SU-DHL-6 (cell line): ENCODE measurements around the gene MED27.

Experiments
- H2AFZ ChIP-seq: fragments of 200-600 bp; sonication (generic); 2 replicates; pipeline ENCODE4 v1.6.1; 2014; ENCODE audit warnings: low read depth, mild to moderate bottlenecking, moderate library complexity, mixed read lengths, antibody characterized with exemption, low read length; ENCODE audit not compliant: severe bottlenecking
- H3F3A ChIP-seq: fragments of 200-600 bp; shearing (Covaris generic); 2 replicates; pipeline ENCODE4 v1.6.0; 2016; ENCODE audit warnings: antibody characterized with exemption, mild to moderate bottlenecking; ENCODE audit not compliant: insufficient read depth
- H3K27ac ChIP-seq: fragments of 200-600 bp; sonication (generic); 2 replicates; pipeline ENCODE4 v1.5.1; 2016; ENCODE audit warnings: low read depth, mild to moderate bottlenecking, low read length, moderate library complexity, mixed read lengths
- H3K27me3 ChIP-seq: fragments of 200-600 bp; sonication (generic), shearing (Covaris generic); 2 replicates; pipeline ENCODE4 v1.6.0; 2014; ENCODE audit warnings: mild to moderate bottlenecking, low read length
- H3K36me3 ChIP-seq: fragments of 200-600 bp; sonication (generic); 2 replicates; pipeline ENCODE4 v1.6.1; 2014; ENCODE audit warnings: mild to moderate bottlenecking, low read length, mixed read lengths
- H3K4me2 ChIP-seq: fragments of 300-600, 200-600 bp; shearing (Covaris generic), sonication (generic); 2 replicates; pipeline ENCODE4 v1.6.0; 2014; ENCODE audit warnings: low read length, low read depth, mild to moderate bottlenecking; ENCODE audit not compliant: poor library complexity, severe bottlenecking
- H3K4me3 ChIP-seq: fragments of 200-600 bp; sonication (generic); 2 replicates; pipeline ENCODE4 v1.5.1; 2014; ENCODE audit warnings: antibody characterized with exemption, low read length, mild to moderate bottlenecking, mixed read lengths; ENCODE audit not compliant: insufficient read depth, poor library complexity, severe bottlenecking
- H3K79me2 ChIP-seq: fragments of 200-600 bp; sonication (generic); 2 replicates; pipeline ENCODE4 v1.6.1; 2014; ENCODE audit warnings: mild to moderate bottlenecking, low read length, moderate library complexity; ENCODE audit not compliant: insufficient read depth
- H3K9ac ChIP-seq: fragments of 200-600 bp; sonication (generic); 2 replicates; pipeline ENCODE4 v1.7.0; 2014; ENCODE audit warnings: mild to moderate bottlenecking, low read length
- H3K9me2 ChIP-seq: fragments of 200-600 bp; sonication (generic); replicated peaks from 2 replicates; pipeline ENCODE4 v1.6.1; 2014; ENCODE audit warnings: low read length; ENCODE audit not compliant: insufficient read depth
- H3K9me3 ChIP-seq: fragments of 200-600 bp; sonication (generic); 2 replicates; pipeline ENCODE4 v1.6.1; 2014; ENCODE audit warnings: low read length, mixed read lengths; ENCODE audit not compliant: insufficient read depth
- H4K20me1 ChIP-seq: fragments of 200-600 bp; sonication (generic); 2 replicates; pipeline ENCODE4 v1.6.1; 2014; ENCODE audit warnings: low read depth, mild to moderate bottlenecking, antibody characterized with exemption, low read length, moderate library complexity, mixed read lengths
- EZH2phosphoT487 ChIP-seq: fragments of 200-600 bp; sonication (generic), shearing (Covaris generic); conservative IDR thresholded peaks from 2 replicates; pipeline ENCODE4 v1.6.1; 2018; ENCODE audit warnings: mild to moderate bottlenecking, antibody characterized with exemption, low read length, moderate library complexity, mixed read lengths
- TF ChIP-seq, protein P1 (sequence below): fragments of 200-600 bp; sonication (generic); IDR thresholded peaks from one replicate; pipeline ENCODE4 v1.5.1; 2017; ENCODE audit warnings: antibody characterized with exemption, mild to moderate bottlenecking, low read length, moderate library complexity; ENCODE audit not compliant: insufficient read depth, poor library complexity, severe bottlenecking

The MED27 gene

DNA sequence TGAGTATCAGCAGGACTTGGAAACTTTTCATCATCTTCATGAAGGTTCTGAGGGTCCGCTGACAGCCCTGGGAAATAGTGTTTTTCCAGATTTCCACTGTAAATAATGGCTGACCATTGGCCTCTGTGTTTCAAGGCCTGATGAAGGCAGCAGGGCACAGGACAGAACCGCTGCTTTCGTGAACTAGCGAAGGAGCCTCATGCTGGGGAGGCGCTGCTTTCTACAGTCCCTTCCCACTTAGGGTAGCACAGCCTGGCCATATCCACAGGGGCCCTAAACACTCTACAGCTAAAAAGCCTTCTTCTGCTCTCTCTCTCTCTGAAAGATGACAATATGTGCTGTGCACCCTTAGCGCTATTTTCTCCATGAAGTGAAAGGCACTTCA is 118.2 kb downstream of the MED27 start:
- Histone ChIP-seq H3K9me2 (no peaks in the 10 kb centered on the region), H3K4me2 (no peak overlapping the region), H3K4me3 (no peak overlapping the region), H3K27ac (no peak overlapping the region), H3K9ac (no peak overlapping the region), H3K79me2 (no peaks in the 10 kb centered on the region), H3K36me3 (no peaks in the 10 kb centered on the region), H3K27me3 (no peaks in the 10 kb centered on the region), H3K9me3 (no peaks in the 10 kb centered on the region), H3F3A (no peaks in the 10 kb centered on the region), H2AFZ (no peak overlapping the region), H4K20me1 (no peaks in the 10 kb centered on the region)
- TF ChIP-seq, protein P1, sequence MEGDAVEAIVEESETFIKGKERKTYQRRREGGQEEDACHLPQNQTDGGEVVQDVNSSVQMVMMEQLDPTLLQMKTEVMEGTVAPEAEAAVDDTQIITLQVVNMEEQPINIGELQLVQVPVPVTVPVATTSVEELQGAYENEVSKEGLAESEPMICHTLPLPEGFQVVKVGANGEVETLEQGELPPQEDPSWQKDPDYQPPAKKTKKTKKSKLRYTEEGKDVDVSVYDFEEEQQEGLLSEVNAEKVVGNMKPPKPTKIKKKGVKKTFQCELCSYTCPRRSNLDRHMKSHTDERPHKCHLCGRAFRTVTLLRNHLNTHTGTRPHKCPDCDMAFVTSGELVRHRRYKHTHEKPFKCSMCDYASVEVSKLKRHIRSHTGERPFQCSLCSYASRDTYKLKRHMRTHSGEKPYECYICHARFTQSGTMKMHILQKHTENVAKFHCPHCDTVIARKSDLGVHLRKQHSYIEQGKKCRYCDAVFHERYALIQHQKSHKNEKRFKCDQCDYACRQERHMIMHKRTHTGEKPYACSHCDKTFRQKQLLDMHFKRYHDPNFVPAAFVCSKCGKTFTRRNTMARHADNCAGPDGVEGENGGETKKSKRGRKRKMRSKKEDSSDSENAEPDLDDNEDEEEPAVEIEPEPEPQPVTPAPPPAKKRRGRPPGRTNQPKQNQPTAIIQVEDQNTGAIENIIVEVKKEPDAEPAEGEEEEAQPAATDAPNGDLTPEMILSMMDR = no peak
- no peak for TF ChIP-seq EZH2phosphoT487

DNA sequence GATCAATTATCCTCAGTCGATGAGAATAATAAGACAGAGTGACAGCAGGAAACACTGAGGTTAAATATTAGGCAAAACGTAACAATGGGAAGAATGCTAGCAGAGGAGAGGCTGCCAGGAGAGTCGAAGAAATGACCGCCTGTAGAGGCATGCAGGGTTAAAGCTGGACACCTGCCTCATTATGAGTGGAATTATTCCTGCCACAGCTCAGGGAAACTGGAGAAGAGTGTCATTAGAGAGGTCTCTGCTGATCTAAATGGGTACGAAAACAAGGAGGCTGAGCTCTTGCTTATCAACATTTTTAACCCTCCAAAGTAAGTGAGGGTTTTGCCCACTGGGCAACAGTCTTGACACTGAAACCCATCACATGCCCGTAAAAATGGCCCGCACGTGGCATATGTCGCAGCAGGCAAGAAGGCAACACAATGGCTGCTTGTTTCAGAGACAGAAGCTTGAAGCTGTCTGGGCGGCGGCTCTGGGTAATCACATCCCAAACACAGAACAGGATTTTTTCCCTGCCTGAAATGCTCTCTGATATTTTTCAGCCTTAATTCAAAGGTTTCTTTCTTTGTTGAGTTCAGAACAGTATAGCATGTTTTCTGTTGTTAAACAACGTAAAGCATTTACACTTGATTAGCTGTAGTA is 118.7 kb downstream of the MED27 start:
- Histone ChIP-seq H3K4me3 (no peak overlapping the region), H3K9me3 (no peaks in the 10 kb centered on the region), H3K27me3 (no peaks in the 10 kb centered on the region), H3K79me2 (no peaks in the 10 kb centered on the region), H3K27ac (no peak overlapping the region), H3F3A (no peaks in the 10 kb centered on the region), H4K20me1 (no peaks in the 10 kb centered on the region), H3K9ac (no peak overlapping the region), H3K4me2 (no peak overlapping the region), H2AFZ (no peak overlapping the region), H3K9me2 (no peaks in the 10 kb centered on the region), H3K36me3 (no peaks in the 10 kb centered on the region)
- TF ChIP-seq EZH2phosphoT487 = no peak
- TF ChIP-seq, protein P1 = no peak

DNA sequence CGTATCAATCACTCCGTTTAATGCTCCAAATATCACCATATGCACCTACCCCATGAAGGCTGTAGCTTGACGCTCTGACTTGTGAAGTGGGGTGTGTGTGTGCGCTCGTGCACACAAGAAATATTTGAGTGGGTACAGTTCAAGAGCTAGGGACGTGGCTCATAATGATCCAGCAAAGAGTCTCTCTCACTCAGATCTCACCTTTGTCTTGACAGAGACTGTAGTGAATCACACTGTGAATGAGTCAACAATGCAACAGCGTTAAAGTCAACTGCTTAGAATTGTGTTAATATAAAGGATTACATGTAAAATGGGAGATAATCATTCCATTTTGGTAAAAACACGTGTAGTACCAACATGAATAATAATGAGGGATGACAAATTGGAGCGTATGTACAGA is 119.4 kb downstream of the MED27 start:
- Histone ChIP-seq H2AFZ (no peak overlapping the region), H3K36me3 (no peaks in the 10 kb centered on the region), H3K4me3 (no peak overlapping the region), H3K9me3 (no peaks in the 10 kb centered on the region), H3K27me3 (no peaks in the 10 kb centered on the region), H4K20me1 (no peaks in the 10 kb centered on the region), H3K79me2 (no peaks in the 10 kb centered on the region), H3K9me2 (no peaks in the 10 kb centered on the region), H3K4me2 (no peak overlapping the region), H3K9ac (no peak overlapping the region), H3F3A (no peaks in the 10 kb centered on the region), H3K27ac (no peak overlapping the region)
- TF ChIP-seq, protein P1 = no peak
- no peak for TF ChIP-seq EZH2phosphoT487
